NCI-H446 (cell line): ENCODE results near the gene NAPSA.

Experiments
- DNase-seq, 2 experiments: peaks; one replicate each; lab custom pipeline; 2025; lab: John Stamatoyannopoulos, UW

The NAPSA gene

DNA sequence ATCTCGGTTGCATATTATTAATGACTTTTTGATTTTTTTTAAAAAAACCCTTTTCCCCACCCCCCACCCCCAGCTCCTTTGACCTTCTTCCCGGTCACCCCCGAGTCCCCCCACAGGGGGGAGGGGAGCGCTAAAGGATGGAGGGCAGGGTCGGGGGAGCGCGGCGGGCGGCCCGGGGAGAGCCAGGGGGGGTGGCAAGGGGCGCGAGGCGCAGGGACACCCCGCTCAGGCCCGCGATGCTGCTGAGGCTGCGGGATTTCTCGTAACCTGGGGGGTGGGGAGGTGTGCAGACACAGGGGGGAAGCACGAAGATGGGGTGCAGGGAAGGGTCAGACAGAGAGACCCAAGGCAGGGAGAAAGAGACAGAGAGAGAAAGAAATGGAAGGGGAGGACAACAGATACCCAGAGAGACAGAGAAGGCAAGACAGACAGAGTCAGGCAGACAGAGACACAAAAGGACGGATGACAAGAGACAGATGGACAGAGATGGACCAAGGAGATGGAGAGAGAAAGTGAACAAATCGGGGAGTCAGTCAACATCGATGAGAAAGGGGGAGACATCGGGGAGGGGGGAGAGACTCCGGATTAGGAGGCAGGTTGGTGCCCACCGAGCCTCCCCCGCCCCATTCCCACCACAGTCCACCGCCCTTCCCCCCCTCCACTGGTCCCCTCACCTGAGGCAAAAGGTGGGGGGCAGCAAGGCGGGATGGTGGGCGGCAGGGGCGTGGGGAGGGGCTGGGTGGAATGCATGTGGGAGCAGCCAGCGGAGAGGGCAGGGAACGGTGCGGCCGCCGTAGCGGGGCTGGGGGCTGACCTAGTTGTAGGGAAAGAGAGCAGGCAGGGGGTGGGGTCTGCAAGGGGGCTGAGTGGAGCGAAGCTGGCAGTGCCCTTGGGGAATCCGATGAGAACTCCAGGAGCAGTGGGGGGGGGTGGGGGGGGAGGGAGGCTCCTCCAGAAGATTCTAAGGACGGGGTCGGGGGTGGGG is 50.4 kb downstream of the NAPSA start:
- no peak for DNase-seq

DNA sequence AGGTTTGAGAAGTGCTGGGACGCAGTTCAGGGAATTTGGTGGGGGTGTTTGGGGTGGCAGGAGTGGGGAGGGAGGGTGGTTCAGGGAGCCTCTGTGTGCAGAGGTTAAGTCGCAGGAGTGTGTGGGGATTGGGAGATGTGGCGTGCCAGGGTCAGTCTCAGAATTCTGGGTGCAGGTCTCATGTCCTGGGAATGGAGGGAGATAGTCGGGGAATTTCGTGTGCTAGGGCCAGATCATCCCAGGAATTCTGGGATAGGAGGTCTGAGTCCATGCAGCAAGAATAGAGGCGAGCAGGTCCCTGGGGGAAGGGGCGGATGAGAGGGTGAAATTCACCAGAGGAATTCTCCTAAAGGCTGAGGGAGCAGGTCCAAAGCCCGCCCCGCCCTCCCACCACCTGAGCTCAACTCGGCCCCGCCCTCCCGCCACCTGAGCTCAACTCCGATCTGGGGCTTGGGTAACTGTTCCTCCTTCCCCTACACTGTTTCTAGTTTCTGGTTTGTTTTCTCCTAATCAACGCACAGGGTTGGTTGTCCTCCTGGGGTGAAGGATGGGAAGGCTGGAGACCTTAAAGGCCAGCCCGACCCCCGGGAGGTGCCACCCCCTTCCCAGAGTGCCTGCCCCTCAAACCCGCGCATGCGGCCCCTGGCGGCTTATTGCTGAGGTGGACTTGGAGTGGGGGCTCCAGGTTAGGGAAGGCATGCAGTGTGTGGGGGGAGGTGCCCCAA is 51.5 kb downstream of the NAPSA start:
- no peak for DNase-seq

DNA sequence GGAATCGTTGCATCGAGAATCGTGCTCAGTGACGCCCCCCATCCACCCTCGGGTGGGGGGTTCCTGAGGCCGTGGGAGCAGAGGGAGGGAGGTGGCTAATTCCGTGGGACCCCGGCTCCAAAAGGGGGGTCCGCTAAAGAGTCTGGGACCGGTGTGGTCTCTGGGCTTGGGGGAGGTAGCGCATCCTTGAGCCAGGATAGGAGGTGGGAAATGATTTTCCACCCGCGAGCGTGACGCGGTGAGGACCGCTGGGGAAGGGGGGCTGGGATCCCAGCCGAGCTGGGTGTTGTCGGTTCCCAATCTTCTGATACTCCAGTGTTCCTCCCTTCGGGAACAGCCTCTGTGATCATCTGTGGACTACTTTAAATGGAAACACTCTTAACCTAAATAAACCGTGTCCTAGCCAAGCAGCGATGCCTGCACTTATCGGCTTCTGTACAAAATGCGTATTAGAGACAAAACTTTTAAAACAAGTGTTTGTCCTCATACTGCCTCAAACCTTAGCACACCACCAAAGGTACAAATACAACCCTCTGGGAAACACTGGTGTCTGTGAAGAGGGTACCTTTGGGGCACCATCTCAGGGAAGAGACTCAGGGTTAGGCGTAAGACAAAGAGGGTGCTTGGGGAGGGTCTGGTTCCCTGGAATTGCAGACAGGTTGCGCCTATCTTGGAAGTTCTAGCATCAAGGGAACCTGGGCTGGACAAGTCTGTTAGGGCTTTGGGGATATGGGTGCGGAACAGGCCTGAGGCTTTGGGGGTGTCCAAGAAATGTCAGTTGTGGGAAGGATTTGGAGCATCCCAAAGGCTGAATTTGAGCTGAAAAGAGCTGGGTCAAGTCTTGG is 52.2 kb downstream of the NAPSA start:
- DNase-seq = no peak

GRCh38 chr19:50311723-50312635 is 53.5 kb downstream of the NAPSA start:
- peak; percentile 41 to 82 for DNase-seq

DNA sequence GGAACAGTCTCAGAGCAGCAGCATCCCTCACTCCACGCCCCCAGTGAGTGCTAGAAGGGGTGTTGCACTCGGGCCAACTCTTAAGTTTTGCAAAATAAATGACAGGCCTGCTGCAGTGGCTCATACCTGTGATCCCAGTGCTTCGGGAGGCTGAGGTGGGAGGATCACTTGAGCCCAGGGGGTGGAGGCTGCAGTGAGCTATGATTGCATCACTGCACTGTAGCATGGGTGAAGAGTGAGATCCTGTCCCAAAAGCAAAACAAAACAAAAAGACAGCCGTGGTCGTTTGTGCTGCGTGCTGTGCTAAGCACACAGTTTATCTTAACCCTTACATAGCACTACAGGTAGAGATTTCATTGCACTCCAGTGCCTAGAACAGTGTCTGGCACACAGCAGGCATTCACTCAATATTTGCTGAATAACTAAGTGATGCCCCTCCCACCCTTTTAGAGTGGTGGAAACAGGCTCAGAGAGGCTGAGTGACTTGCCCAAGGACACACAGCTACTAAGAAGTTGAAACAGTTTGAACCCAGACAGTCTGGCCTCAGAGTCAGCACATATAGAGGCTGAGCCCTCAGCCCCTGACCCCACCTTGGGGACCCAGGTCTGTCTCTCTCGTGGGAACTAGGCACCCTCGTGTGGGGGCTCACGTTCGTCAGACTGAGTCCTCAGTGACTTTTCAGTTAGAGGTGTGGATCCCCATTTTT is 54.5 kb downstream of the NAPSA start:
- DNase-seq = no peak

DNA sequence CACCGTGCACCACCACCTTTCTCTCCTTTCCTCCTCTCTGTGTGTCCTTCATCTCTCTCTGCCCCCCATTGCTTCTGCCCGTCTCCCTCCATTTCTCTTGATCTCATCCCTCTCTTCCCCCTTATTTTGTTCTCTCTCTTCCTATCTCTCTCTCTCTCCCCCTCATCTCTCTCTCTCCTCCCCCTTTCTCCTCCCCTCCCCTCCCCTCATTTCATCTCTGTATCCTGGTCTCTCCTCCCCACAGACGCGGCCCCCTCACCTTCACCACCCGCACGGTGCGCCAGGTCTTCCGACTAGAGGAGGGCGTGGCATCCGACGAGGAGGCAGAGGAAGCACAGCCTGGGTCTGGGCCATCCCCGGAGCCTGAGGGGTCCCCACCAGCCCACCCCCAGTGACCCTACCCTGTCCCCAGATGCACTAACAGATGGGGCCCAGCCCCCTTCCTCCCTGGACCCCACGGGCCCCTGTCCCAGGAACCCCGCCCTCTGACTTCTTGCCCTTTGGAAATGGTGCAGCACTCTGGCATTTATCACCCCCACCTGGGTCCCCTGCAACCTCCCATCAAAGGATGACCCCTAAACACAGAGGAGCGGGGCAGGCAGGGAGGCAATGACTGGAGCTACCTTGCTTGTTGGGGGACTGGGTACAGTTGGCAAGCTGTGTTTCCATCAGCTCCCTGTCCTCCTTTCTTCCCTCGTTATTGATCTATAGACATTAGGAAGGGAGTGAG is 55.9 kb downstream of the NAPSA start:
- DNase-seq = no peak

DNA sequence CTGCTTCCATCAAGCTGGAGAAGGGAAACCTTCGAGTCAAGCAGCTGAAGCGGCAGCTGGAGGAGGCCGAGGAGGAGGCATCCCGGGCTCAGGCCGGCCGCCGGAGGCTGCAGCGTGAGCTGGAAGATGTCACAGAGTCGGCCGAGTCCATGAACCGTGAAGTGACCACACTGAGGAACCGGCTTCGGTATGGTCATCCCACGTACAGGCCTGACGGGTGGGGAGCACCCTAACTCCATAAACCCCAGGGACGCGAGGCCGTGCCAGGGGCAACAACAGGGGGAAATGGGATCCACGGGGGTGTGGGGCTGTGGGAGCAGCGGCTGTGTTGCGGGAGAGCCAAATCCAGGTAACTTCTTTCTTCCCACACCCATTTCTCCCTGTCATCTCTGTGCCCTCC is 56.4 kb downstream of the NAPSA start:
- no peak for DNase-seq
